ENCODE results near the gene SPTAN1. TPM values are rescaled to one million over a fixed set of nuclear protein-coding genes. Genes with fewer than 3 reads are reported as not detected.

The SPTAN1 gene
- polyA plus RNA-seq, 2 of the 4 experiments (the other 2 are of a cell fraction), result 104 to 122 TPM

DNA sequence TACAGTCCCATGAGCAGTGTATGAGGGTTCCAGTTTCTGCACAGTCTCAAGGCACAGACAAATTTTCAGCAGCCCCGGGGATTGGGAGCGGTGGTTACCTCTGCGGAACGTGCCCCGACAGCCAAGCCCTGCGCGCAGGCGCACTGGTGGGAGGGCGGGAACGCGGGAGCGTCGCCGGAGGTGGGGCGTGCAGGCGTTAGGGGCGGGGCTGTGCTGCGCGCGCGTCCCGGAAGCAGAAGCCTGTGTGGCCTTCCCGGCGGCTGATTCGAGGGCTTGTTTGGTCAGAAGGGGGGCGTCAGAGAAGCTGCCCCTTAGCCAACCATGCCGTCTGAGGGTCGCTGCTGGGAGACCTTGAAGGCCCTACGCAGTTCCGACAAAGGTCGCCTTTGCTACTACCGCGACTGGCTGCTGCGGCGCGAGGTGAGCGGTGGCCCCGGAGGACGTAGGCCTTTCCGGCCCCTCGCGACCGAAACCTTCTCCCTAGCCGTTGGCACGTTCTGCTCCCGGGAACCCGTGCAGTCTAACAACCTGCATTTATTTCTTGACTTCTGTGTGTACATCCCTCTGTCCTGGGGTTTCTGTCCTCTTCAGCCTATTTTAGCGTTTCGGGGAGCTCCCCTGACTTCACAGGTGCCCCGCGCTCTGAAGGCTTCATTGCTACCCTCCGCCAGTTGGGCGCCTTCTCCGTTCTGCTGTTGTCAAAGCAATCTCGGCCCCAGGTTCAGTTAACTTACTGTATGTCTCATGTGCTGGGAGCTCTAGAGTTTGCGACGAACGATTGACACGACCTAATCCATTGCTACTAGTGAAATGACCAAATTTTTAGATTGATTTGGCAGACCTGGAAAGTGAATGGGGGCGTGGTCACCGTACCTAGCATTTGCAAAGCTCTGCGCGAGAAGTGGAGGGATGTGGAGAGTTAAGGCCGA, 47.6 kb upstream of the SPTAN1 start, which contains the start of gene GLE1:
Gene GLE1, plus strand, starts transcription at position 235 of the 929 bp plus-strand sequence. Its CDS starts 87 bp downstream, at position 322.
- WGBS (ENCODE audit: missing lambda C conversion rate), result 2% methylated on average over 48 of the region's 64 CpGs
- Histone ChIP-seq H3K4me3 (peak within 1 kb of the TSS; percentile 74), H3K4me1 (peaks cover 17% of the 10 kb centered on the region; the same call in 2 of the 3 replicates), H3K27ac (peak within 1 kb of the TSS; percentile 76 to 84), H3K9me3 (no peaks in the 10 kb centered on the region), H3K4me2 (peak within 1 kb of the TSS; percentile 89)
- POLR2A ChIA-PET, result interaction anchor here (0.8 to 1.6 kb wide), 4 partner anchors 46 to 209 kb away, joined by 3 to 8 read pairs (median 4); partner anchors contain the start of gene SPTAN1
- FAIRE-seq, result no peak
- ATAC-seq, result peak; percentile 94 to 98
- CTCF ChIA-PET, result interaction anchor here (0.5 to 1.6 kb wide), 7 partner anchors 8 to 66 kb away, joined by 3 to 7 read pairs (median 3); no protein-coding TSS in a partner anchor
- DNase-seq (ENCODE audit: low read depth in 1 of 2, low spot score in 1 of 2), result peak; percentile 94 to 98
- TF ChIP-seq TP53 (CRISPR knock-in tag; IDR thresholded peaks at IDR 0.05) (no peak), EHMT2 (IDR thresholded peaks at IDR 0.05; ENCODE audit: low read depth) (no peak), PBX3 (IDR thresholded peaks at IDR 0.05) (0 out of 2 replicates have a peak, but pooled peaks have one; percentile 20), ZSCAN20 (CRISPR knock-in tag; IDR thresholded peaks at IDR 0.05) (no peak), RAD21 (conservative IDR thresholded peaks at IDR 0.05 in 1 of 2, IDR thresholded peaks at IDR 0.05 in 1 of 2) (no peak), TFCP2L1 (CRISPR knock-in tag; IDR thresholded peaks at IDR 0.05) (0 out of 2 replicates have a peak, but pooled peaks have one; percentile 82), HOXB13 (CRISPR knock-in tag; IDR thresholded peaks at IDR 0.05; ENCODE audit: low read depth) (no peak), FOSL2 (IDR thresholded peaks at IDR 0.05) (no peak), FOSL2 (CRISPR knock-in tag; IDR thresholded peaks at IDR 0.05) (no peak), HDAC2 (IDR thresholded peaks at IDR 0.05) (no peak), CBX8 (IDR thresholded peaks at IDR 0.05) (no peak), CBX2 (IDR thresholded peaks at IDR 0.05; ENCODE audit: borderline replicate concordance, low read depth) (no peak), EP300 (IDR thresholded peaks at IDR 0.05) (no peak), SREBF2 (IDR thresholded peaks at IDR 0.05) (no peak), USF2 (IDR thresholded peaks at IDR 0.05) (no peak), ZFP36 (IDR thresholded peaks at IDR 0.05; ENCODE audit: borderline replicate concordance, partially characterized antibody) (no peak), MAFK (IDR thresholded peaks at IDR 0.05; ENCODE audit: partially characterized antibody) (no peak), HMGXB4 (CRISPR knock-in tag; IDR thresholded peaks at IDR 0.05; ENCODE audit: borderline replicate concordance) (no peak), HEYL (CRISPR knock-in tag; IDR thresholded peaks at IDR 0.05) (no peak), RFX5 (IDR thresholded peaks at IDR 0.05) (no peak), NFE2L2 (conservative IDR thresholded peaks at IDR 0.05; ENCODE audit: low read length) (no peak), CHD4 (IDR thresholded peaks at IDR 0.05; ENCODE audit: borderline replicate concordance) (no peak), MAZ (IDR thresholded peaks at IDR 0.05; ENCODE audit: borderline replicate concordance, low read depth, low read length) (no peak), RNF2 (IDR thresholded peaks at IDR 0.05; ENCODE audit: borderline replicate concordance, low read depth) (no peak), EHF (CRISPR knock-in tag; IDR thresholded peaks at IDR 0.05) (no peak), POLR2AphosphoS2 (conservative IDR thresholded peaks at IDR 0.05; ENCODE audit: low read length) (no peak)
- TF ChIP-seq, protein P1, sequence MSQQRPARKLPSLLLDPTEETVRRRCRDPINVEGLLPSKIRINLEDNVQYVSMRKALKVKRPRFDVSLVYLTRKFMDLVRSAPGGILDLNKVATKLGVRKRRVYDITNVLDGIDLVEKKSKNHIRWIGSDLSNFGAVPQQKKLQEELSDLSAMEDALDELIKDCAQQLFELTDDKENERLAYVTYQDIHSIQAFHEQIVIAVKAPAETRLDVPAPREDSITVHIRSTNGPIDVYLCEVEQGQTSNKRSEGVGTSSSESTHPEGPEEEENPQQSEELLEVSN (IDR thresholded peaks at IDR 0.05; ENCODE audit: borderline replicate concordance, low read depth), result peak; percentile 87
- TF ChIP-seq, protein P2, sequence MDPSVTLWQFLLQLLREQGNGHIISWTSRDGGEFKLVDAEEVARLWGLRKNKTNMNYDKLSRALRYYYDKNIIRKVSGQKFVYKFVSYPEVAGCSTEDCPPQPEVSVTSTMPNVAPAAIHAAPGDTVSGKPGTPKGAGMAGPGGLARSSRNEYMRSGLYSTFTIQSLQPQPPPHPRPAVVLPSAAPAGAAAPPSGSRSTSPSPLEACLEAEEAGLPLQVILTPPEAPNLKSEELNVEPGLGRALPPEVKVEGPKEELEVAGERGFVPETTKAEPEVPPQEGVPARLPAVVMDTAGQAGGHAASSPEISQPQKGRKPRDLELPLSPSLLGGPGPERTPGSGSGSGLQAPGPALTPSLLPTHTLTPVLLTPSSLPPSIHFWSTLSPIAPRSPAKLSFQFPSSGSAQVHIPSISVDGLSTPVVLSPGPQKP (IDR thresholded peaks at IDR 0.05; ENCODE audit: low read depth, low read length), result no peak
- TF ChIP-seq, protein P3, sequence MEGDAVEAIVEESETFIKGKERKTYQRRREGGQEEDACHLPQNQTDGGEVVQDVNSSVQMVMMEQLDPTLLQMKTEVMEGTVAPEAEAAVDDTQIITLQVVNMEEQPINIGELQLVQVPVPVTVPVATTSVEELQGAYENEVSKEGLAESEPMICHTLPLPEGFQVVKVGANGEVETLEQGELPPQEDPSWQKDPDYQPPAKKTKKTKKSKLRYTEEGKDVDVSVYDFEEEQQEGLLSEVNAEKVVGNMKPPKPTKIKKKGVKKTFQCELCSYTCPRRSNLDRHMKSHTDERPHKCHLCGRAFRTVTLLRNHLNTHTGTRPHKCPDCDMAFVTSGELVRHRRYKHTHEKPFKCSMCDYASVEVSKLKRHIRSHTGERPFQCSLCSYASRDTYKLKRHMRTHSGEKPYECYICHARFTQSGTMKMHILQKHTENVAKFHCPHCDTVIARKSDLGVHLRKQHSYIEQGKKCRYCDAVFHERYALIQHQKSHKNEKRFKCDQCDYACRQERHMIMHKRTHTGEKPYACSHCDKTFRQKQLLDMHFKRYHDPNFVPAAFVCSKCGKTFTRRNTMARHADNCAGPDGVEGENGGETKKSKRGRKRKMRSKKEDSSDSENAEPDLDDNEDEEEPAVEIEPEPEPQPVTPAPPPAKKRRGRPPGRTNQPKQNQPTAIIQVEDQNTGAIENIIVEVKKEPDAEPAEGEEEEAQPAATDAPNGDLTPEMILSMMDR (IDR thresholded peaks at IDR 0.05), result no peak
- TF ChIP-seq, protein P4, sequence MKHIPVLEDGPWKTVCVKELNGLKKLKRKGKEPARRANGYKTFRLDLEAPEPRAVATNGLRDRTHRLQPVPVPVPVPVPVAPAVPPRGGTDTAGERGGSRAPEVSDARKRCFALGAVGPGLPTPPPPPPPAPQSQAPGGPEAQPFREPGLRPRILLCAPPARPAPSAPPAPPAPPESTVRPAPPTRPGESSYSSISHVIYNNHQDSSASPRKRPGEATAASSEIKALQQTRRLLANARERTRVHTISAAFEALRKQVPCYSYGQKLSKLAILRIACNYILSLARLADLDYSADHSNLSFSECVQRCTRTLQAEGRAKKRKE (CRISPR knock-in tag; IDR thresholded peaks at IDR 0.05; ENCODE audit: low read depth), result no peak
- TF ChIP-seq, protein P5, sequence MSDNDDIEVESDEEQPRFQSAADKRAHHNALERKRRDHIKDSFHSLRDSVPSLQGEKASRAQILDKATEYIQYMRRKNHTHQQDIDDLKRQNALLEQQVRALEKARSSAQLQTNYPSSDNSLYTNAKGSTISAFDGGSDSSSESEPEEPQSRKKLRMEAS (IDR thresholded peaks at IDR 0.05), result peak; percentile 79

Data from A549 (cell line).